BLaER1 treated with 17β-estradiol and CSF1 and Interleukin-3, amounts not matched to agents 10 nM and 100 nM (cell line): Measurements from ENCODE around the gene RSU1.

ENCODE experiments used
- H3K27ac ChIP-seq, 11 experiments: shearing (Covaris generic); formaldehyde crosslinking; 2 replicates each; pipeline ENCODE4 v1.8.1; 2022
- H3K27me3 ChIP-seq, 11 experiments: shearing (Covaris generic); formaldehyde crosslinking; 2 replicates each; pipeline ENCODE4 v1.8.1; 2022
- H3K36me3 ChIP-seq, 11 experiments: shearing (Covaris generic); formaldehyde crosslinking; 2 replicates each; pipeline ENCODE4 v1.8.1; 2022
- H3K4me1 ChIP-seq, 10 experiments: shearing (Covaris generic); formaldehyde crosslinking; 2 replicates each; pipeline ENCODE4 v1.8.1; 2022
- H3K4me2 ChIP-seq, 11 experiments: shearing (Covaris generic); formaldehyde crosslinking; 2 replicates each; pipeline ENCODE4 v1.8.1; 2022
- H3K4me3 ChIP-seq, 10 experiments: shearing (Covaris generic); formaldehyde crosslinking; 2 replicates each; pipeline ENCODE4 v1.8.1; 2022
- H3K9ac ChIP-seq, 11 experiments: shearing (Covaris generic); formaldehyde crosslinking; 2 replicates each; pipeline ENCODE4 v1.8.1; 2022
- H3K9me3 ChIP-seq, 11 experiments: shearing (Covaris generic); formaldehyde crosslinking; replicated peaks in 1 of 11; 2 replicates each; pipeline ENCODE4 v1.8.1; 2022
- H4K20me1 ChIP-seq, 11 experiments: shearing (Covaris generic); formaldehyde crosslinking; 2 replicates each; pipeline ENCODE4 v1.8.1; 2022
- Cebpa-rat ChIP-seq, 11 experiments: shearing (Covaris generic); IDR thresholded peaks; 2 replicates each; pipeline ENCODE4 v1.8.1; 2022

RSU1 gene

GRCh38 chr10:16675334-16675733 is 141.9 kb downstream of the RSU1 start:
- Histone ChIP-seq H4K20me1 (peaks cover 0 to 27% (median 6%) of the 10 kb centered on the region in 11 experiments; a peak in 11 of 22 replicates), H3K27me3 (no peaks in the 10 kb centered on the region), H3K9ac (no peak overlapping the region), H3K4me3 (no peak overlapping the region), H3K4me2 (no peak overlapping the region), H3K9me3 (peaks cover 4 to 18% (median 12%) of the 10 kb centered on the region in 11 experiments; a peak in 18 of 22 replicates), H3K27ac (no peak overlapping the region), H3K4me1 (no peaks in the 10 kb centered on the region), H3K36me3 (peaks cover 6 to 91% (median 39%) of the 10 kb centered on the region in 11 experiments; a peak in 20 of 22 replicates)
- TF ChIP-seq Cebpa-rat (IDR thresholded peaks at IDR 0.05), result no peak

- Histone ChIP-seq H3K36me3 (peaks cover 6 to 91% (median 46%) of the 10 kb centered on the region in 11 experiments; a peak in 20 of 22 replicates), H3K9ac (no peak overlapping the region), H4K20me1 (peaks cover 0 to 38% (median 10%) of the 10 kb centered on the region in 11 experiments; a peak in 11 of 22 replicates), H3K27me3 (no peaks in the 10 kb centered on the region), H3K9me3 (peaks cover 4 to 18% (median 12%) of the 10 kb centered on the region in 11 experiments; a peak in 18 of 22 replicates), H3K4me3 (no peak overlapping the region), H3K4me1 (no peaks in the 10 kb centered on the region), H3K4me2 (no peak overlapping the region), H3K27ac (no peak overlapping the region)
- no peak for TF ChIP-seq Cebpa-rat (IDR thresholded peaks at IDR 0.05)
Observed at GRCh38 chr10:16674147-16674703, 143.0 kb downstream of the RSU1 start.

- H3K4me2 ChIP-seq, result no peak overlapping the region
- H3K9ac ChIP-seq, result no peak overlapping the region
- H3K27me3 ChIP-seq, result no peaks in the 10 kb centered on the region
- peaks cover 6 to 96% (median 48%) of the 10 kb centered on the region in 11 experiments; a peak in 20 of 22 replicates for H3K36me3 ChIP-seq
- no peak overlapping the region for H3K4me3 ChIP-seq
- no peaks in the 10 kb centered on the region for H3K4me1 ChIP-seq
- peaks cover 4 to 18% (median 12%) of the 10 kb centered on the region in 11 experiments; a peak in 18 of 22 replicates for H3K9me3 ChIP-seq
- TF ChIP-seq Cebpa-rat (IDR thresholded peaks at IDR 0.05), result no peak
- H3K27ac ChIP-seq, result no peak overlapping the region
- peaks cover 0 to 41% (median 13%) of the 10 kb centered on the region in 11 experiments; a peak in 11 of 22 replicates for H4K20me1 ChIP-seq
Observed at GRCh38 chr10:16673443-16673842, 143.8 kb downstream of the RSU1 start.

- Histone ChIP-seq H3K9me3 (no peaks in the 10 kb centered on the region), H3K36me3 (peaks cover 0 to 43% (median 0%) of the 10 kb centered on the region in 11 experiments; a peak in 4 of 22 replicates), H4K20me1 (peaks cover 0 to 29% (median 5%) of the 10 kb centered on the region in 11 experiments; a peak in 8 of 22 replicates), H3K27me3 (no peaks in the 10 kb centered on the region), H3K27ac (no peak overlapping the region), H3K4me3 (no peak overlapping the region), H3K9ac (no peak overlapping the region), H3K4me2 (no peak overlapping the region), H3K4me1 (no peaks in the 10 kb centered on the region)
- no peak for TF ChIP-seq Cebpa-rat (IDR thresholded peaks at IDR 0.05)
Observed at GRCh38 chr10:16663444-16663843, 153.8 kb downstream of the RSU1 start.

- Histone ChIP-seq H3K9me3 (no peaks in the 10 kb centered on the region), H3K27ac (no peak overlapping the region), H3K4me2 (no peak overlapping the region), H4K20me1 (peaks cover 0 to 28% (median 5%) of the 10 kb centered on the region in 11 experiments; a peak in 7 of 22 replicates), H3K27me3 (no peaks in the 10 kb centered on the region), H3K4me1 (no peaks in the 10 kb centered on the region), H3K9ac (no peak overlapping the region), H3K4me3 (no peak overlapping the region), H3K36me3 (peaks cover 0 to 38% (median 0%) of the 10 kb centered on the region in 11 experiments; a peak in 4 of 22 replicates)
- TF ChIP-seq Cebpa-rat (IDR thresholded peaks at IDR 0.05), result no peak
Observed at GRCh38 chr10:16662923-16663322, 154.3 kb downstream of the RSU1 start.

GRCh38 chr10:16656895-16657294 is 160.3 kb downstream of the RSU1 start:
- H3K27me3 ChIP-seq, result no peaks in the 10 kb centered on the region
- H3K4me3 ChIP-seq, result no peak overlapping the region
- peaks cover 0 to 9% (median 0%) of the 10 kb centered on the region in 11 experiments; a peak in 1 of 22 replicates for H3K36me3 ChIP-seq
- no peak for TF ChIP-seq Cebpa-rat (IDR thresholded peaks at IDR 0.05)
- no peak overlapping the region for H3K4me2 ChIP-seq
- no peak overlapping the region for H3K27ac ChIP-seq
- peaks cover 0 to 23% (median 12%) of the 10 kb centered on the region in 11 experiments; a peak in 5 of 22 replicates for H4K20me1 ChIP-seq
- no peak overlapping the region for H3K9ac ChIP-seq
- H3K4me1 ChIP-seq, result no peaks in the 10 kb centered on the region
- no peaks in the 10 kb centered on the region for H3K9me3 ChIP-seq

- Histone ChIP-seq H3K4me1 (no peaks in the 10 kb centered on the region), H3K4me2 (no peak overlapping the region), H3K9me3 (no peaks in the 10 kb centered on the region), H3K4me3 (no peak overlapping the region), H4K20me1 (peaks cover 0 to 24% (median 12%) of the 10 kb centered on the region in 11 experiments; a peak in 7 of 22 replicates), H3K27me3 (no peaks in the 10 kb centered on the region), H3K9ac (no peak overlapping the region), H3K27ac (no peak overlapping the region), H3K36me3 (no peaks in the 10 kb centered on the region)
- TF ChIP-seq Cebpa-rat (IDR thresholded peaks at IDR 0.05), result no peak
Observed at GRCh38 chr10:16653224-16653623, 164.0 kb downstream of the RSU1 start.

- Histone ChIP-seq H3K27ac (no peak overlapping the region), H4K20me1 (peaks cover 0 to 25% (median 12%) of the 10 kb centered on the region in 11 experiments; a peak in 7 of 22 replicates), H3K9me3 (no peaks in the 10 kb centered on the region), H3K4me2 (no peak overlapping the region), H3K4me3 (no peak overlapping the region), H3K4me1 (peaks cover 0 to 8% (median 2%) of the 10 kb centered on the region in 10 experiments; a peak in 14 of 20 replicates), H3K9ac (no peak overlapping the region), H3K36me3 (peaks cover 0 to 8% (median 0%) of the 10 kb centered on the region in 11 experiments; a peak in 1 of 22 replicates), H3K27me3 (no peaks in the 10 kb centered on the region)
- no peak for TF ChIP-seq Cebpa-rat (IDR thresholded peaks at IDR 0.05)
Observed at GRCh38 chr10:16652154-16652553, 165.1 kb downstream of the RSU1 start.

- Histone ChIP-seq H3K27ac (no peak overlapping the region), H3K4me1 (peaks cover 7 to 21% (median 12%) of the 10 kb centered on the region in 10 experiments; a peak in 16 of 20 replicates)
- no peak for TF ChIP-seq Cebpa-rat (IDR thresholded peaks at IDR 0.05)
Observed at GRCh38 chr10:16649757-16650156, 167.5 kb downstream of the RSU1 start.

More at GRCh38 chr10:16649757-16650156, 167.5 kb downstream of the RSU1 start:
- Histone ChIP-seq H3K36me3 (peaks cover 0 to 9% (median 0%) of the 10 kb centered on the region in 11 experiments; a peak in 1 of 22 replicates), H3K4me3 (no peak overlapping the region), H3K4me2 (no peak overlapping the region), H3K27me3 (no peaks in the 10 kb centered on the region), H4K20me1 (peaks cover 0 to 30% (median 10%) of the 10 kb centered on the region in 11 experiments; a peak in 9 of 22 replicates), H3K9me3 (no peaks in the 10 kb centered on the region), H3K9ac (no peak overlapping the region)
